HAP-1 (cell line): ENCODE measurements around the gene NDNF.

Experiments
- DNase-seq, 2 experiments: peaks; one replicate each; pipeline ENCODE4 v3.0.0-alpha.2; 2016 to 2020; ENCODE audit warnings: low spot score in 2 of 2
- H3K27me3 ChIP-seq: fragments of 250-450 bp; sonication (Bioruptor Pico); 2 replicates; pipeline ENCODE4 v1.5.1; 2020; ENCODE audit warnings: low read depth, mild to moderate bottlenecking, moderate library complexity
- H3K36me3 ChIP-seq: fragments of 250-450 bp; sonication (Bioruptor Pico); replicated peaks from 2 replicates; pipeline ENCODE4 v1.5.1; 2020; ENCODE audit warnings: mild to moderate bottlenecking
- H3K4me1 ChIP-seq: fragments of 250-450 bp; sonication (Bioruptor Pico); 2 replicates; pipeline ENCODE4 v1.5.1; 2020; ENCODE audit warnings: mild to moderate bottlenecking
- H3K4me3 ChIP-seq: fragments of 250-450 bp; sonication (Bioruptor Pico); 2 replicates; pipeline ENCODE4 v1.5.1; 2020; ENCODE audit warnings: mild to moderate bottlenecking, moderate library complexity
- H3K9me3 ChIP-seq: fragments of 250-450 bp; sonication (Bioruptor Pico); 2 replicates; pipeline ENCODE4 v1.5.1; 2020; ENCODE audit warnings: mild to moderate bottlenecking, moderate library complexity
- in situ Hi-C: fragments of 300-500 bp; cut with MboI; formaldehyde crosslinking; loops from 3 replicates; pipeline ENCODE4 v1.14.3; 2020; ENCODE audit warnings: low sequenced_read_pairs, inconsistent platforms, mixed read lengths

NDNF gene

GRCh38 chr4:121026034-121026433, 46.3 kb downstream of the NDNF start:
- Histone ChIP-seq H3K27me3 (no peaks in the 10 kb centered on the region), H3K36me3 (no peaks in the 10 kb centered on the region), H3K4me3 (no peak overlapping the region), H3K9me3 (no peaks in the 10 kb centered on the region), H3K4me1 (no peaks in the 10 kb centered on the region)
- in situ Hi-C loops: no loop called here
- no peak for DNase-seq

GRCh38 chr4:121025540-121025939, 46.8 kb downstream of the NDNF start:
- H3K4me3 ChIP-seq: no peak overlapping the region
- H3K4me1 ChIP-seq: no peaks in the 10 kb centered on the region
- no peaks in the 10 kb centered on the region for H3K27me3 ChIP-seq
- DNase-seq: no peak
- no peaks in the 10 kb centered on the region for H3K36me3 ChIP-seq
- no peaks in the 10 kb centered on the region for H3K9me3 ChIP-seq
- in situ Hi-C loops: no loop called here

- in situ Hi-C loops: no loop called here
- no peak for DNase-seq
- Histone ChIP-seq H3K27me3 (no peaks in the 10 kb centered on the region), H3K4me3 (no peak overlapping the region), H3K4me1 (no peaks in the 10 kb centered on the region), H3K36me3 (no peaks in the 10 kb centered on the region), H3K9me3 (no peaks in the 10 kb centered on the region)
These were observed 53.8 kb downstream of the NDNF start for GRCh38 chr4:121018543-121018942.

- Histone ChIP-seq H3K27me3 (no peaks in the 10 kb centered on the region), H3K9me3 (no peaks in the 10 kb centered on the region), H3K36me3 (no peaks in the 10 kb centered on the region), H3K4me3 (no peak overlapping the region), H3K4me1 (no peaks in the 10 kb centered on the region)
- in situ Hi-C loops: no loop called here
- DNase-seq: no peak
These were observed 55.7 kb downstream of the NDNF start for GRCh38 chr4:121016611-121017010.

- no peak for DNase-seq
- Histone ChIP-seq H3K36me3 (no peaks in the 10 kb centered on the region), H3K9me3 (no peaks in the 10 kb centered on the region), H3K27me3 (no peaks in the 10 kb centered on the region), H3K4me1 (no peaks in the 10 kb centered on the region), H3K4me3 (no peak overlapping the region)
- in situ Hi-C loops: no loop called here
These were observed 56.9 kb downstream of the NDNF start for GRCh38 chr4:121015421-121015820.

GRCh38 chr4:121014544-121014943, 57.8 kb downstream of the NDNF start:
- Histone ChIP-seq H3K4me3 (no peak overlapping the region), H3K9me3 (no peaks in the 10 kb centered on the region), H3K4me1 (no peaks in the 10 kb centered on the region), H3K27me3 (no peaks in the 10 kb centered on the region), H3K36me3 (no peaks in the 10 kb centered on the region)
- in situ Hi-C loops: no loop called here
- no peak for DNase-seq

GRCh38 chr4:121011780-121012340, 60.5 kb downstream of the NDNF start:
- in situ Hi-C loops: no loop called here

GRCh38 chr4:121011138-121011537, 61.2 kb downstream of the NDNF start:
- no peak overlapping the region for H3K4me3 ChIP-seq
- in situ Hi-C loops: no loop called here
- no peaks in the 10 kb centered on the region for H3K4me1 ChIP-seq
- no peaks in the 10 kb centered on the region for H3K27me3 ChIP-seq
- no peak for DNase-seq
- H3K36me3 ChIP-seq: no peaks in the 10 kb centered on the region
- H3K9me3 ChIP-seq: no peaks in the 10 kb centered on the region

More at GRCh38 chr4:121011780-121012340, 60.5 kb downstream of the NDNF start:
- Histone ChIP-seq H3K4me3 (no peak overlapping the region), H3K9me3 (no peaks in the 10 kb centered on the region), H3K4me1 (no peaks in the 10 kb centered on the region), H3K27me3 (no peaks in the 10 kb centered on the region), H3K36me3 (no peaks in the 10 kb centered on the region)
- no peak for DNase-seq

- H3K36me3 ChIP-seq: no peaks in the 10 kb centered on the region
- in situ Hi-C loops: no loop called here
- H3K4me3 ChIP-seq: no peak overlapping the region
- H3K9me3 ChIP-seq: no peaks in the 10 kb centered on the region
- H3K4me1 ChIP-seq: no peaks in the 10 kb centered on the region
- DNase-seq: no peak
- no peaks in the 10 kb centered on the region for H3K27me3 ChIP-seq
These were observed 62.5 kb downstream of the NDNF start for GRCh38 chr4:121009578-121010478.

- no peaks in the 10 kb centered on the region for H3K27me3 ChIP-seq
- in situ Hi-C loops: no loop called here
These were observed 64.7 kb downstream of the NDNF start for GRCh38 chr4:121007660-121008059.

GRCh38 chr4:121003863-121004262, 68.5 kb downstream of the NDNF start:
- in situ Hi-C loops: no loop called here
- Histone ChIP-seq H3K27me3 (no peaks in the 10 kb centered on the region), H3K36me3 (no peaks in the 10 kb centered on the region), H3K4me3 (no peak overlapping the region), H3K4me1 (no peaks in the 10 kb centered on the region), H3K9me3 (no peaks in the 10 kb centered on the region)
- DNase-seq: no peak

More at GRCh38 chr4:121007660-121008059, 64.7 kb downstream of the NDNF start:
- no peak for DNase-seq
- Histone ChIP-seq H3K9me3 (no peaks in the 10 kb centered on the region), H3K4me1 (no peaks in the 10 kb centered on the region), H3K36me3 (no peaks in the 10 kb centered on the region), H3K4me3 (no peak overlapping the region)

- H3K27me3 ChIP-seq: no peaks in the 10 kb centered on the region
- H3K4me1 ChIP-seq: no peaks in the 10 kb centered on the region
- H3K9me3 ChIP-seq: no peaks in the 10 kb centered on the region
- H3K4me3 ChIP-seq: no peak overlapping the region
- no peak for DNase-seq
- H3K36me3 ChIP-seq: no peaks in the 10 kb centered on the region
- in situ Hi-C loops: no loop called here
These were observed 76.9 kb downstream of the NDNF start for GRCh38 chr4:120995266-120996010.

- Histone ChIP-seq H3K4me3 (no peak overlapping the region), H3K9me3 (no peaks in the 10 kb centered on the region), H3K36me3 (no peaks in the 10 kb centered on the region), H3K27me3 (no peaks in the 10 kb centered on the region), H3K4me1 (no peaks in the 10 kb centered on the region)
- in situ Hi-C loops: no loop called here
- DNase-seq: no peak
These were observed 77.8 kb downstream of the NDNF start for GRCh38 chr4:120994521-120994920.

GRCh38 chr4:120991885-120992284, 80.5 kb downstream of the NDNF start:
- DNase-seq: no peak
- in situ Hi-C loops: no loop called here
- no peaks in the 10 kb centered on the region for H3K27me3 ChIP-seq
- no peaks in the 10 kb centered on the region for H3K36me3 ChIP-seq
- no peaks in the 10 kb centered on the region for H3K9me3 ChIP-seq
- no peaks in the 10 kb centered on the region for H3K4me1 ChIP-seq
- no peak overlapping the region for H3K4me3 ChIP-seq
